Smooth muscle cell (in vitro differentiated cells): ENCODE measurements around the gene TMEM47. TPM values are rescaled to one million over a fixed set of nuclear protein-coding genes. Genes with fewer than 3 reads are reported as not detected.

Experiments used
- DNase-seq: peaks from one replicate; lab custom pipeline; 2025; ENCODE audit not compliant: unreplicated experiment; lab: John Stamatoyannopoulos, UW
- H2AFZ ChIP-seq: fragments of 200-600 bp; sonication (generic); 2 replicates; pipeline ENCODE4 v1.6.0; 2016; ENCODE audit warnings: antibody characterized with exemption, low read depth, mild to moderate bottlenecking
- H3F3A ChIP-seq: fragments of 200-600 bp; sonication (generic); 2 replicates; pipeline ENCODE4 v1.6.0; 2017; ENCODE audit warnings: antibody characterized with exemption, low read depth
- H3K27ac ChIP-seq: fragments of 200-600 bp; sonication (generic); 2 replicates; pipeline ENCODE4 v1.5.1; 2016; ENCODE audit warnings: low read depth, mild to moderate bottlenecking
- H3K27me3 ChIP-seq: fragments of 200-600 bp; sonication (generic); 2 replicates; pipeline ENCODE4 v1.6.1; 2016; ENCODE audit warnings: low read depth, mild to moderate bottlenecking
- H3K36me3 ChIP-seq: fragments of 200-600 bp; sonication (generic); 2 replicates; pipeline ENCODE4 v1.5.1; 2016; ENCODE audit warnings: low read depth
- H3K4me1 ChIP-seq: fragments of 200-600 bp; sonication (generic); 2 replicates; pipeline ENCODE4 v1.5.1; 2016; ENCODE audit warnings: low read depth
- H3K4me2 ChIP-seq: fragments of 200-600 bp; sonication (generic); 2 replicates; pipeline ENCODE4 v1.6.0; 2016; ENCODE audit warnings: mild to moderate bottlenecking
- H3K4me3 ChIP-seq: fragments of 200-600 bp; sonication (generic); 2 replicates; pipeline ENCODE4 v1.5.1; 2016; ENCODE audit warnings: mild to moderate bottlenecking
- H3K79me2 ChIP-seq: fragments of 200-600 bp; sonication (generic); 2 replicates; pipeline ENCODE4 v1.6.0; 2016; ENCODE audit warnings: low read depth, mild to moderate bottlenecking
- H3K9ac ChIP-seq: fragments of 200-600 bp; sonication (generic); 2 replicates; pipeline ENCODE4 v1.6.0; 2016; ENCODE audit warnings: low read depth
- H3K9me3 ChIP-seq: fragments of 200-600 bp; sonication (generic); replicated peaks from 2 replicates; pipeline ENCODE4 v1.5.1; 2016; ENCODE audit warnings: low read depth
- H4K20me1 ChIP-seq: fragments of 200-600 bp; sonication (generic); 2 replicates; pipeline ENCODE4 v1.6.0; 2016; ENCODE audit warnings: low read depth
- whole genome bisulfite sequencing: methylation state at CpG from one replicate; pipeline ENCODE4 v1.1.7; 2016; ENCODE audit warnings: low lambda C conversion rate; 5-methylcytosine and 5-hydroxymethylcytosine counted together
- polyA plus RNA-seq: library from polyadenylated mRNA; unstranded; fragments of >200 nt; fragmentation: Nextera tagmentation; extraction: Ambion mirVana; gene quantifications from 2 replicates; pipeline ENCODE4 v1.2.1, GENCODE V29; 2016
- total RNA-seq: library from RNA; depleted of rRNA; stranded (reverse); fragments of >200 nt; gene quantifications from 2 replicates; pipeline ENCODE4 v1.2.3, GENCODE V29; 2014
- TF ChIP-seq, protein P1 (sequence below): fragments of 200-600 bp; sonication (generic); IDR thresholded peaks from 2 replicates; pipeline ENCODE4 v1.5.1; 2017; ENCODE audit warnings: borderline replicate concordance, mild to moderate bottlenecking, antibody characterized with exemption; ENCODE audit not compliant: insufficient read depth, poor library complexity, severe bottlenecking

Gene TMEM47
- total and polyA plus RNA-seq, 2 experiments from 2014 or later: 19.5 to 36.8 TPM

- Histone ChIP-seq H3K27me3 (no peaks in the 10 kb centered on the region), H3K4me3 (no peak overlapping the region), H4K20me1 (no peaks in the 10 kb centered on the region), H3F3A (no peaks in the 10 kb centered on the region), H3K79me2 (no peaks in the 10 kb centered on the region), H2AFZ (no peak overlapping the region), H3K36me3 (no peaks in the 10 kb centered on the region), H3K4me2 (no peak overlapping the region), H3K9me3 (no peaks in the 10 kb centered on the region), H3K27ac (no peak overlapping the region), H3K4me1 (no peaks in the 10 kb centered on the region), H3K9ac (no peak overlapping the region)
- TF ChIP-seq, protein P1, sequence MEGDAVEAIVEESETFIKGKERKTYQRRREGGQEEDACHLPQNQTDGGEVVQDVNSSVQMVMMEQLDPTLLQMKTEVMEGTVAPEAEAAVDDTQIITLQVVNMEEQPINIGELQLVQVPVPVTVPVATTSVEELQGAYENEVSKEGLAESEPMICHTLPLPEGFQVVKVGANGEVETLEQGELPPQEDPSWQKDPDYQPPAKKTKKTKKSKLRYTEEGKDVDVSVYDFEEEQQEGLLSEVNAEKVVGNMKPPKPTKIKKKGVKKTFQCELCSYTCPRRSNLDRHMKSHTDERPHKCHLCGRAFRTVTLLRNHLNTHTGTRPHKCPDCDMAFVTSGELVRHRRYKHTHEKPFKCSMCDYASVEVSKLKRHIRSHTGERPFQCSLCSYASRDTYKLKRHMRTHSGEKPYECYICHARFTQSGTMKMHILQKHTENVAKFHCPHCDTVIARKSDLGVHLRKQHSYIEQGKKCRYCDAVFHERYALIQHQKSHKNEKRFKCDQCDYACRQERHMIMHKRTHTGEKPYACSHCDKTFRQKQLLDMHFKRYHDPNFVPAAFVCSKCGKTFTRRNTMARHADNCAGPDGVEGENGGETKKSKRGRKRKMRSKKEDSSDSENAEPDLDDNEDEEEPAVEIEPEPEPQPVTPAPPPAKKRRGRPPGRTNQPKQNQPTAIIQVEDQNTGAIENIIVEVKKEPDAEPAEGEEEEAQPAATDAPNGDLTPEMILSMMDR: no peak
- WGBS: 87% methylated on average over 2 of the region's 2 CpGs
- no peak for DNase-seq
Measured at GRCh38 chrX:34634349-34634748, 22.7 kb downstream of the TMEM47 start.

GRCh38 chrX:34632384-34632783, 24.7 kb downstream of the TMEM47 start:
- Histone ChIP-seq H4K20me1 (no peaks in the 10 kb centered on the region), H3K9me3 (no peaks in the 10 kb centered on the region), H3K4me3 (no peak overlapping the region), H3F3A (no peaks in the 10 kb centered on the region), H3K27me3 (no peaks in the 10 kb centered on the region), H3K4me1 (no peaks in the 10 kb centered on the region), H3K36me3 (no peaks in the 10 kb centered on the region), H3K79me2 (no peaks in the 10 kb centered on the region), H3K9ac (no peak overlapping the region), H3K4me2 (no peak overlapping the region), H2AFZ (no peak overlapping the region), H3K27ac (no peak overlapping the region)
- TF ChIP-seq, protein P1: no peak
- WGBS: 87% methylated on average over 3 of the region's 3 CpGs
- no peak for DNase-seq

GRCh38 chrX:34631479-34632220, 25.4 kb downstream of the TMEM47 start:
- whole genome bisulfite sequencing: 84% methylated on average over 3 of the region's 3 CpGs
- H3K36me3 ChIP-seq: no peaks in the 10 kb centered on the region
- no peak overlapping the region for H2AFZ ChIP-seq
- no peaks in the 10 kb centered on the region for H3K79me2 ChIP-seq
- TF ChIP-seq, protein P1: no peak
- H3K9me3 ChIP-seq: no peaks in the 10 kb centered on the region
- no peaks in the 10 kb centered on the region for H3K27me3 ChIP-seq
- no peaks in the 10 kb centered on the region for H3K4me1 ChIP-seq
- H3K4me3 ChIP-seq: no peak overlapping the region
- no peak overlapping the region for H3K27ac ChIP-seq
- H3K4me2 ChIP-seq: no peak overlapping the region
- no peaks in the 10 kb centered on the region for H4K20me1 ChIP-seq
- DNase-seq: no peak
- H3F3A ChIP-seq: no peaks in the 10 kb centered on the region
- H3K9ac ChIP-seq: no peak overlapping the region

GRCh38 chrX:34629572-34629971, 27.5 kb downstream of the TMEM47 start:
- Histone ChIP-seq H3K9me3 (no peaks in the 10 kb centered on the region), H3F3A (no peaks in the 10 kb centered on the region), H3K27ac (no peak overlapping the region), H3K79me2 (no peaks in the 10 kb centered on the region), H3K27me3 (no peaks in the 10 kb centered on the region), H3K9ac (no peak overlapping the region), H2AFZ (no peak overlapping the region), H3K4me3 (no peak overlapping the region), H3K4me2 (no peak overlapping the region), H3K4me1 (no peaks in the 10 kb centered on the region), H4K20me1 (no peaks in the 10 kb centered on the region), H3K36me3 (no peaks in the 10 kb centered on the region)
- WGBS: 80% methylated on average over 3 of the region's 3 CpGs
- TF ChIP-seq, protein P1: no peak
- DNase-seq: no peak
